HCT116 (cell line): Measurements from ENCODE around the gene TMEM14A. TPM values are rescaled to one million over a fixed set of nuclear protein-coding genes. Genes with fewer than 3 reads are reported as not detected.

Experiments used
- total RNA-seq: library from RNA; stranded (reverse); gene quantifications from one replicate; pipeline ENCODE4 v1.2.1, GENCODE V29; 2021; ENCODE audit not compliant: unreplicated experiment

TMEM14A gene
- total RNA-seq, 1 experiment from 2014 or later = 51.5 TPM

Other genes with a start within 250 kb of the TMEM14A start
- gene TRAM2, start 94.1 kb upstream of the TMEM14A start, total RNA-seq = 21.3 TPM
- gene GSTA2, start 92.4 kb downstream of the TMEM14A start, total RNA-seq = not detected
- 0.57 TPM for gene GSTA1, start 132.7 kb downstream of the TMEM14A start, total RNA-seq
- gene GSTA5, start 169.7 kb downstream of the TMEM14A start, total RNA-seq = not detected
- gene GSTA3, start 238.6 kb downstream of the TMEM14A start, total RNA-seq = not detected